Measurements from ENCODE around the gene HOXA9.

Gene HOXA9

DNA sequence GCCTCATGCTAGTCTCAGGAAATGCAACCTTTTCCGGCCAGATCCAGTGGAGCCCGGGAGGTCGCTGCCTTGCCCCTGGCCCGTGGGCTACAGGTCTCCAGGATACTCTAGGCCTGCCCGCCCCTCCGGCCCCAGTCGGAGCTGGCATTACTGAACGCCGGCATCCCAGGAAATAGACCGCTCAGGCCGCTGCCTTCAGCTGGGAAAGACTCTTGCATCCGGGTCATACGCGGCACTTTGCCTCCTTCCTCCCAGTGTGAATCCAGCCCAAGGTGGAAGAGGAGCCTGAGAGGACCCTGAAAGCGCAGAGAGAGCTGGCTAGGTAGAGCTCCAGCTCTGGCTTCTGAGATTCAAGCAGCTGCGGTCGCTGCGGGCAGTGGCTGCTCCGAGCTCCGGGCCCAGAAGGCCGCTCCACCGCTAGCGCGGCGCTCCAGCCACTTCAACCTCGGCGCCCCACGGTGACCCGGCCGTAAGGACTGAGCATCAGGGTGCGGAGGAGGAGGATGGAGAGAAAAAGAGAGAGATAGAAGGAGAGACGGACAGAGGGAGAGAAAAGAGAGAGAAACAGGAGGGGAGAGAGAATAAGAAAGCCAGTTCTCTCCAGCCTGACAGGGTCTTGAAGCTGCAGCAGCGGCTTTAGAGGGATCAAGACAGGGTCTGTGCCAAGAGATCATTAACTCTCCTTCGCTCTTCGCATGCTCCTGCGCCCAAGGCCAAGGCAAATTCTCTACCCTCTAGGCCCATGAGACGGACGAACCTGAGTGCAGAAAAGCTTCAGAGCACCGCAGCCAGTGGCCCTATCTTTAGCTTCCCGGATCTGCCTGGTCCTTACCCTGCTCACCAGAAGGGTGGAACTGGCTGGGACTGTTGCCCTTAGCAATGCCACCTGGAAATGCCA lies 10.5 kb upstream of the HOXA9 start:
- DNase-seq: peak; percentile 51

DNA sequence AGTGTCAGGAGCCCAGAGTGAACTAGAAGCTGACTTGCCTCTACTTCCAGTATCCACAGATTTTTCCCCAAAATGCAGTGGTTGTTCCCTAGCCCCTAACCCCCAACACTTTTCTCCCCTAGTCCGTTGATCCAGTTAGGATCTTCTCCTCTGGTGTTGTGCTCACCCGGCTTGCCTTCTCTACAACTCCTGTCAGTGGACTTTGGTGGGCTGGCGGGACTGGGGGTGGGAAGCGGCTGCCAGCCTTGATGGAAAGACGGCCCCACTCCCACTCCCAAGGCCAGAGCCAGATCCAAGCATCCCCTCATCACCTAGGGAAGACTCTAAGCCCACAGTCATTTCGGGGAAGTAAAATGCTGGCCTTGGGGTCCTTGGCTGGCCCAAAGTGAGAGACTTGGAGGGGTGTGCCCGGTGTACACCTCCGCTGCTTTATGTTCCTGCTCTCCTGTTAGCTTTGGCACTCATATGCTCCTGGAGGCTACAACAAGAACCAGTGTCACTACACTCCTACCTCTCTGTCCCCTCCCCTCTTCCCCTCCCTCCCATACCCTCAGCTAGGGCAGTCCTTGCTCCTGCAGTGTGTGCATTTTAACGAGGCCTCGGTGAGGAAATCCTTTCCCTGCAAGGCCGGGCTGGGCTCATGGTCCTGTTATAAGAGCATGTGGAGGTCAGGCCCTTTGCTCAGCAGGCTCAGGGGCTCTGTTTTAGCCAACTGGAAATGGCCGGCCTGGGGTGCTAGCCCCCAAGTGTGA lies 9.7 kb upstream of the HOXA9 start:
- DNase-seq: no peak

DNA sequence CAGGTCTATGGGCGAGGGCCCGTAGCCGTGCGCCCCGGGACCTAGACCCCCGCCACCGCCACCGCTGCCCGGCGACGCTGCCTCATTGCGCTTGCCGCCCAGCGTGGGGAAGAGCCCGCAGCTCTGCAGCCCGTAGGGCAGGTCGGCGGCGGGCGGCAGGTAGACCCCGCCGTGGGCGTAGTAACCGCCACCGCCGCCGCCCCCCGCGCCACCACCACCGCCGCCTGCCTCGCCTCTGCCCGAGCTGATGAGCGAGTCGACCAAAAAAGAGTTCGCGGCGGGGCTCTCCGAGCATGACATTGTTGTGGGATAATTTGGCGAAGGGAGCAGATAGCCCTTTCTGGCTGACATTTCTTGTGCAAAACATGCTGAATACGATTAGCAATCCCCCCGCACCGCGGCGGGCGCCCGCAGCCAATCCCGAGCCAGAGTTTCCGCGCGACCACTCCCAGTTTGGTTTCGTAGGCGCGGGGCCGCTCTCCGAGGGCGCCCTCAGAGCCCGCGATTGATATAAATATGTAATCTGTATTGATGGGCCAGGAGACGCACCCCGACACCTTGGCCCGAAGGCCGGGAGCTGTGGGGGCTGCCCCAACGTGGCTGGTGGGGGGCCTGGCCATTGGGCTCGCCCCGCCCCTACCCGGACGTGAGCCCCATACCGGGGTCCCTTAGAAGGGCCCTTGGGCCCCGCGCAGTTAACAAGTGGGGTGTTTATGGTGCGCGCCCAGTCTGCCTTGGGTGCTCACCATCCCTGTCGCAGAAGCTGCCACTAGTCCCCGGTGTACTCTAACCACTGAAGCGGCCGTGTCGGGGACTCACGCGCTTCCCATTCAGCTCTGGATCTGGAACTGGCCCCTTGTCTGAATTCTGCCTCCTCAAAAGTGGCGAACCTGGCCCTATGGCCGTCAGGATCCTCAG lies 8.9 kb upstream of the HOXA9 start, which contains the start of gene HOXA10:
Gene HOXA10, minus strand, starts transcription at position 365 of the 918 bp plus-strand sequence. Its CDS starts 14 bp downstream, at position 351.
- DNase-seq: no peak

DNA sequence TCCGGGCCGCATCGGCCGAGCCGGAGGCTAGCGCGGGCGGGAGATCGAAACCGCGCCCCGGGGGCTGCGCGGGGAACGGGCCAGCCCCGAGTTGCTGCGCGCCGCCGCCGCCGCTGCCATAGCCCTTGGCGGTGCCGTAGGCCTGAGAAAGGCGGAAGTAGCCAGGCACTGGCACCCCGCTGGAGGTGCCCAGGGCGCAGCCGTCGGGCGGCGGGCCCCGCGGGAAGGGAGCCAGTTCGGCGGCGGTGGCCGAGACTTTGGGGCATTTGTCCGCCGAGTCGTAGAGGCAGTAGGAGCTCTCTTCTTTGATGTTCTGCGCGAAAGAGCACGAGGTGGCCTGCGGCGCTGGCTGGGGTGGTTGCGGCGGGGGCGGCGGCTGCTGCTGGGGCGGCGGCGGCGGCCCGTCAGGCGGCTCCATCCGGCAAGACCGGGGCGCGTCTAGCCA lies 8.2 kb upstream of the HOXA9 start:
- peak; percentile 81 for DNase-seq

DNA sequence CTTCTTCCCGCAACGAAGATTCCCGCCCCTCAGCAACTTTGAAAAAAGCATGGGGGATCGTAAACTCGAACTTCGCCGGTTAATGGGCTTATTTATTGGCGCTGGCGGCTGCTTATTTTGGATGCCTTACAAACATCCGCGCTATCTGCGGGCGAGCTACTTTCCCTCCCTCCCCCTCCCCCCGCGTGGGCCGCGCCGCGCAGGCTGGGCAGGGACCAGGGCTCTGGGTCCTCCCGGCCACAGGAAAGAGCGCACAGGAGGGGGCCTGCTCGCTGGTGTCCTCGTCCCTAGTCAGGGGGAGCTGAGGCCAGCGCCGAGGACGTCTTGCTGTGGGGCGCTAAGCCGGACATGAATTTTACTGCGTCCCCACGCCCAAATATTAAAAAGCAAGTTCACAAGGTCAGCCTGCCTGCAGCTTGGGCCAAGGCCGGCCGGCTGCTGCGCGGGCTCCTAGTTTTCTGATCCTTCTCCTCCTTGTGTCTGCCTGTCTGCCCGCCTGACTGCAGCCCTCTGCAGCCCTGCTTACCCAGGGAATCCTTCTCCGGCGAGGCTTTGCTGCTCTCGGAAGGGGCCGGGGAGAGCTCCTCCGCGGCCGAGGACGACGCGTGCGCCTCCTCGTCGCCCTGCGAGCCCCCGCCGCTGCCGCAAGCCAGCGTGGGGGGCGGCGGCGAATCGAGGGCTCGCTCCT lies 7.6 kb upstream of the HOXA9 start:
- DNase-seq: peak; percentile 81

DNA sequence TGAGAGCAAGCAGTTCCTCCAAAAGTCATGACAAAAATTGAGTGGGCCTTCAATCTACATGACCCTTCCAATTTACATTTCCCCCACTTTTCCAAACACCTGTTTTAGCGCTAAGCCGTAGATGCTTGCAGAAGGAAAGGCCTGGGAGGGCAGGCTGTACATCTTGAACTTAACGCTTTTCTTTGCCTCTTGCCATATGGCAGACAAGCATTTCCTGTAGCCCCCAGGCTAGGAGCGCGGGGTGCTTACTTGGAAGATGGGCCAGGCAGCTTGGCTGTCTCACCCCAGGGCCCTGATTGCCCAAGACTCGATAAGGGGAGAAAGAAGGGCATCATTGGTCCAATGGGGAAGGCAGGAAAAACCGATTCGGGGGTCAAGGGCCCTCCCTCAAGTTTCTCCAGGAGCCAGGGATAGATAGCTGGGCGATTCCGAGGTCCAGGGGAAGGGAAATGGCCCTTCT lies 7.0 kb upstream of the HOXA9 start:
- no peak for DNase-seq

DNA sequence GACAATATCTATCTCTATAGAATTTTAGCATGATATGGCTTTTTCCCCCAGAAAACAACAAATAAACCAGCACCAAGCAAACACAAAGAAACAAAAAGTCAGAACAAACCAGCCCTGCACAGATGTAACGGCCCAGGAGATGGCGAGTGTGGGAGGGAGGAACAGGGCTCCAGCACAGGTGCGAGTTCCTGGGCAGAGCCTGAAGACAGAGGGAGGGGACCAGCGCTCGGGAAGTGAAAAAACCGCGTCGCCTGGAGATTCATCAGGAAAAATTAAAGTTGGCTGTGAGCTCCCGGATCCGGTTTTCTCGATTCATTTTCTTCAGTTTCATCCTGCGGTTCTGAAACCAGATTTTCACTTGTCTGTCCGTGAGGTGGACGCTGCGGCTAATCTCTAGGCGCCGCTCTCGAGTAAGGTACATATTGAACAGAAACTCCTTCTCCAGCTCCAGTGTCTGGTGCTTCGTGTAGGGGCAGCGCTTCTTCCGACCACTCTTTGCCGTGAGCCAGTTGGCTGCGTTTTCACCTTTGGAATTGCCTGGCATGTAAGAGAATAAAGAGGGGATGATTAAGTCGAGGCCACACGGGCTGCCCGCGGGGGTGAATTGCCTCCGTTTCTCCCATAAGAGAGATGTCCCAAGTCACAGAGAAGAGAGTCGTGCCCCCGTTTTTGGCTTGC lies 6.4 kb upstream of the HOXA9 start:
- DNase-seq: peak; percentile 77

DNA sequence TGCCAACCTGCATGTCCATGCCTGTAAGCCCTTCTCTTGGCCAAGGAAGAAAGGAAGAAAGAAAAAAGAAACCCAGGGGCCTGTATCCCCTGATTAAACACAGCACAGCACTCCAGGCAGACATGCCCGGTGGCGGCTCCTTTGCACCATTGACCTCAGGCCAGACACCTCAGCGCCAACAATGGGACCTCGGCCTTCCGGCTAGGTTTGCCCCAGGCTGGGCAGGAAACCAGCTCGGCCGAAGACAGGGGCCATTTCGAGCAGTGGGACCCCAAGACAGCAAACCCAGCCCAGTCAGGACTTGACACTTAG lies 5.9 kb upstream of the HOXA9 start:
- DNase-seq: no peak

DNA sequence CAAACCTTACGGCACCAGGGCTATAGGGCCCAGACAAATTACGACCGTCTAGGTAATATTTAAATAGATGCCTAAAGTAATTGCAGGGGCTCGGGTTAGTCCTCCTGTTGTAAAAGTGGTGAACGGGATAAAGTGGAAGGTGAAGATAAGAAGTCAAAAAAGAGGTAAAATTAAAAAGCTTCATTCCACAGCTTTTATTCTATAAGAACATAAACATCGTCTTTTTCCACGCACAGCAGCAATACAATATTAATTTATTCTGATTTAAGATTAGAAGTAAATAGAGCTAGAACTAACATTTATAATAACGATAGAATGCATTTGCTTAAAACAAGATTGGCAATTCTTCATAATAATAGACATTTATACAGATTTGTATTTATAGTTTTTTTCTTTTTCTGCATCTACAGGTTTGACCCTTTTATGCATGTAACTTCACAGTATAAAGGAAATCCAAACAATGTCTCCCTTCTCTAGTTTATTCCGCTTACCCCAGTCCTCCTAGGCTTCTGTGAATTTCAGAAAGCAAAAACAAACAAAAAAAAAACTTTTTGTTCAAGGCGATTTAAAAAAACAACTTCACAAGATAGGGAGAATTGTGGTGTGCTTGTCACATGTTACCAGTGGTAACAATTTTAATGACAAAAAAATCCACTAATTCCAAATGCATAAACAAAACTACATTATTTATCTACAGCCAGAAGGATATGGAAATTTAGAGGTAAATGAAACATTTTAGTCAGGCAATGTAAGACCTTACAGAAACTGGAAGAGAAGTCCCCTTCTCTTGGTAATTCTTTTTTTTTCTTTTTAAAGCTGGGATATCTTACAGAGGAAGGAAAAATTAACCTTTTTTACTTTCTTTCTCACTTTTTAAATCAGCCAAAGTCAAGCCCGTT lies 5.3 kb upstream of the HOXA9 start:
- no peak for DNase-seq

DNA sequence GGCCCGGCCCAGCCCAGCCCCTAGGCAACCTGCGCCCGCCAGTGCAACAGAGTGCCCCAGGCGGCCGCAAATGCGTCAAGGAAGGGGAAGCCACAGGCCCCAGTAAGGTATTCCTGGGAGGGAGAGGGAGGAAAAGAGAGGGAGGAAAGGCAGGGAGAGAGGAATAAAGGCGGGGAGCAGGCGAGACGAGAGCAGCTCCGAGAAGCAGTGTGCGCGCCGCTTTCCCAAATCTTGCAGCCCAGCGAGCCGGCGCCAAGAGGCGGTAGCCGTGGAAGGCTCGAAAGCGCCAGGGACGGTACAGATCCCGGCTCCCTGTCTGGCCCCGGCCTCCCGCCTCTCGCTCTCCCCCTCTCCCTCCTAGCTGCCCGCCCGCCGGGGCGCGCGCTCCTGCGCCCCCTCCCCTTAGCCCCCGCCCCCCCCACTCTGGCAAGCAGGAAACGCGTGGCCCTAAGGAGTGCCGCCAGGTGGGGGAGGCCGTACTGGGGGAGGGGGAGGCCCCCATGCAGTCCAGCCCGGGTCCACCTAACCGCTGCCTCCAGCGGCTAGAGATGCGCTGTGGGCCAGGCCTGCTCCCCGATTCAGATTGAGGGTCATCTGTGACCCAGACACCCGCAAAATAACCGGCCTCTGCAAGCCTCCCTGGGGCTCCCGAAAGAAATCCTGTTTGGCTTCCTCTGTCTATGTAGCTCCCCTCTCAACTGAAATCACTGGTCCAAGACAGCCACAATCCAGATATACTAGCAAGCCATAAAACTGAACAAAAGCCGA lies 4.5 kb upstream of the HOXA9 start:
- peak; percentile 83 for DNase-seq

DNA sequence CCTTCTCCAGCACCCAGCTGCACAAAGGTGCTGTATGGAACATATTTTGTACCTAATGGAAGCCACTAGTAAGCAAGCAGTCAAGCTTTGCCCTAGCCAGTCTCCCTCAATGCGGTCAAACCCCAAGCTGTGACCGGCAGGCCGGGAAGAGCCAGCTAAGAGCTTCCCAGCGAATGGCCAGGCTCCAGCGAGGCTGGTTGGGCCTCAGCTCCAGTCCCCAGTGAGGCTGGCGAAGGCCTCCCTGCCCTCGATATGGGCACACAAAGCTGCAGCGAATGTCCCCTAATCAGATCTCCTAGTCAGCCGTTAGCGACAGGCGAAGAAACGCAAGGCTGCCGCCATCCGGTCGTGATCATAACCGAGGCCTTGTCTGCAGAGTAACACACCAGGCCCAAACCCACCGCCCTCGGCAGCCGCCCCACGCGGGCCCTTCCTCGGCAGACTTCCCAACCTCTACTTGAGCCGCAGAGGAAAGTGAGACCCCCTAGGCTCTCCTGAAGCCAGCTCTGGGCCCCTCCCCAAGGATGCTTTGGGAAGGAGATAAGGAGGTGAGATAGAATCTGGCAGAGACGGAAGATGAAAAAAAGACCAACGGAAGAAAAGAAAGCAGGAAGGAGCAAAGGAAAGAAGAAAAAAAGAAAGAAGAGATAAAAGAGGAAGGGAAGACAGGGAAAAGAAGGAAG lies 3.1 kb upstream of the HOXA9 start:
- no peak for DNase-seq

DNA sequence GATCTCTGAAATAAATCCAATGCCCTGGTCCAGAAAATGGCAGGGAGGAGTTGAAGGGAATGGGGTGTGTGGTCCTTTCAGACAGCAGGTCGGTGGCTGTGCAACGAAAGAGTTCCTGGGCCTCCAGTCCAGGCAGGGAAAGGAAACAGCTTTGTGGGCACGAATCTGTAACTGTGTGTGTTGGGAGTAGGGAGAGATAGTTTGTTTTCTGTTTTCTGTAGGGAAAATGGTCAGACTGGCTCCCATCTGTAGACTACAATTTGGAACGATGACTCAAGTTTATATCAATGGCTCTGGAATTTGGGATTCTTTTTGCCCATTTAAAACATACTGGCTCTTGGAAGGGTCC lies 2.6 kb upstream of the HOXA9 start:
- no peak for DNase-seq

DNA sequence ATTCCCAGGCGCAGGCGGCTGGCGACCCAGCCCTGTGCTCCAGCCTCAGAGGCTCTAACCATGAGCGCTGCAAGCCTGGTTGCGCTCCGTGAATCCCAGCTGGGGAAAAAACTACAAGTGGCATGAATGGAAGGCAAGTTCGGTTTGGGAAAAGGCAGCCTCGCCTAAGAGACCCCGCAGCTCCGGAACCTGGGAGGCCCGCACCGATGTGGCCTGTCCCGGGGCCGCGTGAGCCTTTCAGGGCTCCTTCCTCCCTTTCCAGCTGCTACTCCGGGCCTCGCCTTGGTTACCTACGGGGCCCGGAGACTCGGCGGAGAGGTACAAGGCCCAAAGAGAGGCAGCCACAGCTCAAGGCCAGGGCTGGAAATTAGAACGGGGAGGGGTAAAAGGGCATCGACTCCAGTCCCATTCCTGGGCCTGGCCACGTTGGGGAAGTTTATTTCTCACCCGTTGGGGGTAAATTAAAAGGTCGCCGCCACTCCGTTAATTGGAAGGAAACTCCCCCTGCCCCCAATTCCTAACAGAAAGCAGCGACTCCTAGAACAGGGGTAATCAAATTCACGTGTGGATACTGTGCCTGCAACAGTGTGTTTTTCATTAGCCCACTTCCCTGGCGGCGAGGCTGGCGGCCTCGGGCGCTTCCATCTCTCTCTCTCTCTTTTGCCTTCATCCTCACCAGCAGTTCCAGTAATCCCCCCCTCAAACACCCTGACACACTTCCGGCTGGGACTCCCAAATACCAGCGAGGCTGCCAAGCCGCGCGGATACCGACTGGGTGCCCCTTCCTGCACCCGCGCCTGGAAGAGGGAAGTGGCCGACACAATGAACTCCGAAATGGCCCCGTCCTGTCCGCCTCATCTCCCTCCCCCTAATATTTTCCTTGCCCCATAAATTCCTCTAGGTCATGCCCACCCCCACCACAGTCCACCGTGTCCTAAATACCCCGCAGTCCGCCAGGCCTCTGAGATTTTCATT lies 1.5 kb upstream of the HOXA9 start:
- no peak for DNase-seq

DNA sequence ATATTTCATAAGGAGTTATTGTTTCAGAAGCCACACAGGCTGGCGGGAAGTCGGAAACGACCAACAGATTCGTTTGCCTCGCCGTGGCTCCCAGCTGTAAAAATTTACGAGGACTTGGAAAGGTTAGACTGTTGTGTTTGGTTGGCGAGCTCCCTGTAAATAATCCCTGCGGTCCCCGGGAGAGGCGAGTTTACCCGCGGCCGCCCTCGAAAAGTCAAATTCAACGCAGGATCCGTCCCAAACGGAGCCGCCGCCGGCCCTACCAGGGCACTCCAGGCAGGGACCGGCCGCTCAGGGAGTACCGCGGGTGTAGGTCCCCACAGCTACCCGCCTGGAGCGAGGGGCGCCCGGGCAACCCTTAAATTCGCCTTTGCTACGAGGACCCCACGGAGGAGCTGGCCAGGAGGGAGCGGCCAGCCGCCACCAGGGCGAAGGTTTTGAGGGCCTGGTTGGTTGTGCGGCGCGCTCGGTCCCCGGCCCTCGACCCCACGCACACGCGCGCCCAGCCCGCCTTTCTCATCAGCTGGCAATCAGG lies 726 bp upstream of the HOXA9 start:
- no peak for DNase-seq

DNA sequence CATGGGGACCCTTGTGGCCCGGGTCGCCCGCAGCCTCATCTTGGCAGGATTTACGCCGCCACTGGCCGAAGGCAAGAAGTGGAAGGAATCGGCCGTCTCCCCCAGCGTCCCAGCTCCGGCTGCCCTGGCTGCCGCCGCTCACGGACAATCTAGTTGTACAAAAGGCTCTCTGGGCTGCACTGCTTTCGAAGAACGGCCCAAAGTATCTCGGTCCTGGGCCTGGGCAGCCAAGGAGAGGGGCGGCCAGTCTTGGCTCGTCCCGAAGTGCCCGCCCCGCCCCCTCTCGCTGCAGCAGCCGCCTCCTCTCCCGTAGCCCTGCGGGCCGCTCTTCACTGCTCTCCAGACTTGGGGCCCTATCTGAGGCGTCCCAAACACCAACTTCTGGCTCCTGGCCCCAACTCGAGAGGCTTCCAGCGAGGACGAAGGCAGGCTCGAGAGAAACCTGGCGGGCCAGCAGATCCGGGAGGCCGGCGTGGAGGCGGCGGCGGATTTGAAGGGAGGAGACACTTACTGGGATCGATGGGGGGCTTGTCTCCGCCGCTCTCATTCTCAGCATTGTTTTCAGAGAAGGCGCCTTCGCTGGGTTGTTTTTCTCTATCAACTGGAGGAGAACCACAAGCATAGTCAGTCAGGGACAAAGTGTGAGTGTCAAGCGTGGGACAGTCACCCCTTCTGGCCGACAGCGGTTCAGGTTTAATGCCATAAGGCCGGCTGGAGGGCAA lies 809 bp downstream of the HOXA9 start:
- DNase-seq: peak; percentile 48

DNA sequence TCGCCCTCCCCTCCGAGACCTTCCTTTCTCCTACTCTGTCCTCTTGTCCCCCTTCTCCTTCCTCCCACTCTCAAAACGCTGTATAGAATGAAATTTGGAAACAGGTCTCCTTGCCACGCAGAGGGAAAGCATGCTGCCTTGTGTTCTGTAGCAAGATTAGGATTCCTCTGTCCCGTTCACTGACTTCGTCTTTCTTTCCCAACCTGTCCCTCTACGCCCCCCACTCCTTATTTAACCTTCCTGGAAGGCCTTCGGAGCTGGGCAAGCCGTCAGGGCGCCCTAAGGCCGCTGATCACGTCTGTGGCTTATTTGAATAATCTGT lies 1.3 kb downstream of the HOXA9 start:
- DNase-seq: no peak

Data from DMS53 (cell line).